ENCODE results near the gene ECI1. TPM values are rescaled to one million over a fixed set of nuclear protein-coding genes. Genes with fewer than 3 reads are reported as not detected.

ECI1 gene
- total and polyA plus RNA-seq, 2 of the 13 experiments (the other 11 are each of a cell fraction or from before 2014, with no cell fraction given): 82.0 to 102 TPM

- peak overlapping the region; percentile 3; the same call in 1 of the 2 replicates for H3K4me2 ChIP-seq (ENCODE audit: low read depth, low read length)
- ChIA-PET POLR2A (interaction anchor here (1.0 to 1.3 kb wide), 3 partner anchors 16 to 44 kb away, joined by 3 to 5 read pairs (median 4); partner anchors contain the start of genes PGP and TRAF7), CTCF (ENCODE audit: low intra/inter-chr PET ratio, low total read pairs) (no interaction called here)
- in situ Hi-C loops (cut with HindIII; ENCODE audit: extremely low pct_ligation_motif_present, low pct_unique_long_range_greater_than_20kb) (no loop called here), intact Hi-C loops (cut with micrococcal nuclease; ENCODE audit: unreplicated experiment) (loop anchor here (5.0 kb wide), 2 partner anchors 37 to 53 kb away; partner anchors contain the start of gene ECI1)
- no peak overlapping the region for H3K27ac ChIP-seq (ENCODE audit: extremely low read length, insufficient read depth, low read length)
- no peaks in the 10 kb centered on the region for H3K36me3 ChIP-seq (replicated peaks in 1 of 2; ENCODE audit: control insufficient read depth in 1 of 2, insufficient read depth in 2 of 2, low read length in 2 of 2)
- no peak overlapping the region for H2AFZ ChIP-seq (ENCODE audit: low read length)
- ATAC-seq: peak; percentile 5; the same call in 1 of the 3 replicates
- no peak for TF ChIP-seq MAFK (conservative IDR thresholded peaks at IDR 0.05 in 1 of 2, IDR thresholded peaks at IDR 0.05 in 1 of 2; ENCODE audit: low read length in 2 of 2)
- no peak for TF ChIP-seq KDM5A (IDR thresholded peaks at IDR 0.05; ENCODE audit: borderline replicate concordance, low read length)
- no peak for TF ChIP-seq ZNF138 (CRISPR knock-in tag; IDR thresholded peaks at IDR 0.05; ENCODE audit: low read depth)
- TF ChIP-seq ISL2 (CRISPR knock-in tag; IDR thresholded peaks at IDR 0.05): no peak
- 0 out of 2 replicates have a peak, but pooled peaks have one; percentile 20 for TF ChIP-seq GABPB1 (CRISPR knock-in tag; IDR thresholded peaks at IDR 0.05)
- no peak for TF ChIP-seq ZNF749 (CRISPR knock-in tag; IDR thresholded peaks at IDR 0.05; ENCODE audit: borderline replicate concordance)
- no peak overlapping the region for H3K9ac ChIP-seq (ENCODE audit: insufficient read depth, low read depth, low read length)
- H4K20me1 ChIP-seq (ENCODE audit: insufficient read depth, low read length): no peaks in the 10 kb centered on the region
- FAIRE-seq: no peak
- H3K79me2 ChIP-seq (ENCODE audit: insufficient read depth, low read length): no peaks in the 10 kb centered on the region
- peaks cover 41% of the 10 kb centered on the region for H3K4me1 ChIP-seq (ENCODE audit: insufficient read depth, low read length)
- WGBS (ENCODE audit: low lambda C conversion rate): 0% methylated on average over 2 of the region's 14 CpGs
- DNase-seq (ENCODE audit: low spot score): no peak
- BruUV-seq (replicated peaks): no TSS peak
- no peak overlapping the region; a peak in 1 of 6 replicates for H3K4me3 ChIP-seq (replicated peaks in 1 of 3; ENCODE audit: insufficient read depth in 1 of 3, low read depth in 2 of 3, low read length in 3 of 3)
- peaks cover 2 to 34% of the 10 kb centered on the region in 2 experiments; a peak in 3 of 5 replicates for H3K27me3 ChIP-seq (ENCODE audit: control insufficient read depth in 1 of 2, insufficient read depth in 2 of 2, low read length in 2 of 2)
- no peaks in the 10 kb centered on the region for H3K9me3 ChIP-seq (ENCODE audit: low read length)
Observed at GRCh38 chr16:2199621-2200139, 51.7 kb downstream of the ECI1 start.

- no peak overlapping the region for H3K4me3 ChIP-seq (replicated peaks in 1 of 3; ENCODE audit: insufficient read depth in 1 of 3, low read depth in 2 of 3, low read length in 3 of 3)
- H3K79me2 ChIP-seq (ENCODE audit: insufficient read depth, low read length): no peaks in the 10 kb centered on the region
- no peaks in the 10 kb centered on the region for H3K9me3 ChIP-seq (ENCODE audit: low read length)
- TF ChIP-seq ZNF619 (CRISPR knock-in tag; IDR thresholded peaks at IDR 0.05): no peak
- TF ChIP-seq ZNF629 (CRISPR knock-in tag; conservative IDR thresholded peaks at IDR 0.05): peak; percentile 92
- TF ChIP-seq ZMYM3 (CRISPR knock-in tag; IDR thresholded peaks at IDR 0.05): peak; percentile 87
- no peak for TF ChIP-seq ZNF30 (CRISPR knock-in tag; IDR thresholded peaks at IDR 0.05)
- no peaks in the 10 kb centered on the region for H3K36me3 ChIP-seq (replicated peaks in 1 of 2; ENCODE audit: control insufficient read depth in 1 of 2, insufficient read depth in 2 of 2, low read length in 2 of 2)
- 37% methylated on average over 3 of the region's 5 CpGs for WGBS (ENCODE audit: low lambda C conversion rate)
- H3K4me2 ChIP-seq (ENCODE audit: low read depth, low read length): 0 out of 2 replicates have a peak overlapping the region, but pooled peaks have one; percentile 7
- ATAC-seq (no peak), FAIRE-seq (no peak), DNase-seq (ENCODE audit: low spot score) (no peak)
- intact Hi-C loops (cut with micrococcal nuclease; ENCODE audit: unreplicated experiment): loop anchor here (5.0 kb wide), 2 partner anchors 37 to 53 kb away; partner anchors contain the start of gene ECI1
- H2AFZ ChIP-seq (ENCODE audit: low read length): no peak overlapping the region
- H4K20me1 ChIP-seq (ENCODE audit: insufficient read depth, low read length): no peaks in the 10 kb centered on the region
- H3K27me3 ChIP-seq (ENCODE audit: control insufficient read depth in 1 of 2, insufficient read depth in 2 of 2, low read length in 2 of 2): peaks cover 2 to 34% of the 10 kb centered on the region in 2 experiments; a peak in 3 of 5 replicates
- ChIA-PET POLR2A (interaction anchor here (1.0 to 1.3 kb wide), 3 partner anchors 16 to 44 kb away, joined by 3 to 5 read pairs (median 4); partner anchors contain the start of genes PGP and TRAF7), CTCF (ENCODE audit: low intra/inter-chr PET ratio, low total read pairs) (no interaction called here)
- no peak overlapping the region for H3K9ac ChIP-seq (ENCODE audit: insufficient read depth, low read depth, low read length)
- H3K4me1 ChIP-seq (ENCODE audit: insufficient read depth, low read length): peaks cover 41% of the 10 kb centered on the region
- in situ Hi-C loops (cut with HindIII; ENCODE audit: extremely low pct_ligation_motif_present, low pct_unique_long_range_greater_than_20kb): no loop called here
- BruUV-seq (replicated peaks): no TSS peak
- no peak overlapping the region for H3K27ac ChIP-seq (ENCODE audit: extremely low read length, insufficient read depth, low read length)
Observed at GRCh38 chr16:2199095-2199494, 52.3 kb downstream of the ECI1 start.

Measured in HepG2 (cell line).